ENCODE results near the gene TSSK2.

Gene TSSK2

DNA sequence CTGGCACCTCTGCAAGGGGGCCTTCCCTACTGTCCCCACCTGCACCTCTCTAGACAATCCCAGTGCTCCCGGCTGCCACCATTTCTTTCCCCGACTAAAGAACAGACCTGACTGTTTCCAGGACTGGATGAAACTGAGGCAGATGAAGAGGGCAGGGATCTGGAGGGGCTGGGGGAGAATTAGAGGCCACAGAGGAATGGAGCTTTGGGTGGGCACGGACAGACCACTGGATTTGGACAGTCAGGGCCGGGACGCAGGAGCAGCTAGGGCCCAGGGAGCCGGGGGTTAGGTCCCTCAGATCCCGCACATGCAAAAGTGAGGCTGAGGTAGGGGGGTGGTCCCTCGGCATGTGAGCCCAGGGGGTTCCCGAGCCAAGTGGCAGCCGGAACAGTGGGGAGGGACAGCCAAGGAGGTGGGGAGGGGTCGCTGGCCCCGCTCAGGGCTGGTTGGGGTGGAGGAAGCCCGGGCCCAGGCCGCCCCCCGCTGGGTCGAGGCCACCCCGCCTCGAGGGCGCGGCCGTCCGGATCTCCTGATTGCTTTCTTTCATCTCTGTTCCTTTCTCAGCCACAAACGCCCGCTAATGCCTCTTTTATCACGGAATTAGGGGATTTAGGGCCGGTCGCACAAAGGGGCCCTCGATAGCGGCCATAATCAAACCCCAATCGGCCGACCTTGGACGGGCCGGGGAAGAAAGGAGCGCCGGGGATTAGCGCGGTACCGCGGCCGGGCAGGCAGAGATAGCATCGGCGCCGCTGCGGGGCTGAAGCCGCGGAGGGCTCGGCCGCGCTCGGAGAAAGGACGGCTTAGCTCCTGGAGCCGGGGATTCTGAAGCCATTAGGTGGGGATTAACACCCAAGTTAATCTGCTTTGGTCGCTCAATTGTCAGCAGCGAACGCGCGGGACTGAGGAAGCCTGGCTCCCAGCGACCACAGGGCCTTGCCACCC, 38.2 kb downstream of the TSSK2 start:
- DNase-seq (ENCODE audit: low spot score), result no peak

DNA sequence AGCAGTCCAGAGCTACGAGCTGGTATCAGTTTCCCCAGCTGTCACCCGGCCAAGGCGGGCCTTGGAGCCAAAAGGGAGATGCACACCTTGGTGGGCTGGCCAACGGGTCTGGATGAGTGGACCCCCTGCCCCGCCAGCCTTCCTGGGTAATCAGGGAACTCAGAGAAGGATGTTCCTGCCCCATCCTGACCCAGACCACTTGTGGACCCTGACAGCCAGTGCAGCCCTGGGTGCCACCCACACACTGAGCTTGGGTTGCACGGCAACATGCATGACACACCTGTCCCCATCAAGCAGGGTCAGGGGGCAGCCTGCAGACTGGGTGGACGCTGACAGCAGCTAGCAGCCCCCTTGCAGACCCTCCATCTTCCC, 38.8 kb downstream of the TSSK2 start:
- DNase-seq (ENCODE audit: low spot score), result no peak

DNA sequence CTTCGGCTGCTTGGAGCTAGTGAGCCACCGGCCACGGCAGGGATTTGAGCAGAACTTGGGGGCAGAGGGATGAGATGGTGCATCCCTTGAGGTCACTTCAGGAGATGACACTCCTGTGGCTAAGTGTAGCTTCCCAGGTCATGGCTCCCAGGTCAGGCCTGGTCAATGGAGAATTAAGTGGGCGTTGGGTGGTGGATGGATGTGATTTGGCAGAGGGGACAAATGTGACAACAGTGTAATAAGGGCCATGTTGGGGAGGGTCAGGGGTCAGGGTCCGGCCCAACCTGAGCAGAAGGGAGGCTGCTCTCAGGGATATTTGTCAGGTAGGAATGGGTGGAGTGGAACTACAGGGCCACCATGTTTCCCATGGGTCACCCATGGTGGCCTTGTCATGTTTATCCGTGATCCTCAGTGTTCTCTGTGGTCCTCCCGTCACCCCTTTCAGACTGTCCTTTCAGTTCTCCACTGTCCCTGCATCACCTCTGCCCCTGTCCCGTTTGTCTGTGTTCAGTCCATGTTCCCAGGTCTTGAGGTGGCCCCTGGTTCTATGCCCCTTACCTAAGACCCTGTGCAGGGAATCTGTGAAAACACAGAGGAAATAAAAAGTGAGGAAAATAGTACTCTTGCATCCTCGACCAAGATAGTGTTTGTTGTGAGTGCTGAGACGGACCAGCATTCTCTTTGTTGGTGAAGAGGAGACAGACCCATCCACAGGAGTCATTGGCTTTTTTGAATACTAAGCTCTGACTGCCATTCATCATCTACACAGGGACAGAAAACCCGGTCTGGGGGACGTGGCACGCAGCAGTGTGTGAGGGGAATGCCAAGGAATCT, 41.3 kb downstream of the TSSK2 start:
- no peak for DNase-seq (ENCODE audit: low spot score)

- no peak for DNase-seq (ENCODE audit: low spot score)
Observed at GRCh38 chr22:19173047-19174035, 42.2 kb downstream of the TSSK2 start.

DNA sequence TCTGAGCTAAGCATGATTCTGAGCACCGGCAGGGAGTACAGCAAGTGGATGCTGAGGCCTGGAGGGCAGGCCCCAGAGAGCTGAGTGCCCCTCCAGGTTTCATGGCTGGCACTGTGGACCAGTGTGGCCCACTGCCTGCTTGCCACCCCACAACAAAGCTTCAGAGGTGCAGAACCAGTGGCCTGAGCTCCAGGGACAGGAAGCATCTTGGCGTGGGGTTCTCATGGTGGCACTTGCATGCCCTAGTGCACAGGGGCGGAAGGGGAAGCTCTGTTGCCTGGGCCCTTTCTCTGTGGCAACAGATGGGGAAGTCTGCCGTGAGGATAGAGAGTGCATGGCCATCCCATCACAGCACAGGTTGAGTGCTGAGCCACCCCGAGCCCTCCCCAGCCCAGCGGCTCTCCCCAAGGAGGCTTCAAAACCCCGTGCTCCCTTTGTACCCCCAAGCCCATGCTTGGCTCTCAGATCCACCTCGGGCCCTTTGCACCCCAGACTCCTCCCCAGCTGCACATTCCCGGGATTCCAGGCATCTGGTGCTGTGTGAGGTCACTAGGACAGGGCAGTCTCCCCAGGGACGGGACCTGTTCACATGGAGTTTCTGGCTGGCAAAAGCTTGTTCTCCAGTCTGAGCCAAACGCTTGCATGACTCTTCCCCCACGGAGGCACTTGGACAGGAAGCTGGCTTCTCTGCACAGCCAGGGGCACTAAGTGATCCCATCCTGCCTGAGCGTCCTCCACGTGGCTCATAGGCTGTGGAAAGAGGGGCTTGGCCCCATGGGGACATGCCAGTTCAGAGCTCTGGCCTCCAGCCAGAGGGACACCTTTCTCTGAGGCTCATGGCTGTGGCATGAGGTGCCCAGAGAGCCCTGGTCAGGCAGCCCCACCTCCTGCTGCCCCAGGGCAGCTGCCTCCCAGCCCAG, 43.3 kb downstream of the TSSK2 start:
- no peak for DNase-seq (ENCODE audit: low spot score)

DNA sequence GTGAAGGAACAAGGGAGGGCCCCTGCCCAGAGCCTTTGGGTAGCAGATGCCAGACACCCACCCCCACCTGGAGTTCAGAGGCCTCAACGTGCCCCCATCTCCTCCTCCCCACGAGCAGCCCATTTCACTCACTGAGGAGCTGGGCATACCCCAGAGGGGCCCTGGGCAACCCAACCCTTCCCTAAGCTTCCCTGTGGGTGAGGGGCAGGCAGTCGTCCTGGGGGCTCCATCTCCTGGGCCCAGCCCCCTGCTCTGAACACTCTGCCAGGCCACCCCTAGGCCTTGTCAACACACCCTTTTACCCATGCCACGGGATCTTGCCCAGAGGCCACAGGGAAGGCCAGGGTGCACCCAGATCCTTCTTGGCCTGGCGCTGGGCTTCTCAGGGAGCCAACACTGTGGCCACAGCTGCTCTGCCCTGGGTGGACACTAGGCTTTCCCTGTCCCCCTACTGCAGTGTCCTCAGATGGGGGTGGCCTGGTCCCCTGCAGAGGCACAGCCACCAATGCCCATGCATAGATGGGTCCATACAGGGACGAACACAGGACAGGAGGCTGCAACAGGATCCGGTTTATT, 44.0 kb downstream of the TSSK2 start:
- DNase-seq (ENCODE audit: low spot score), result no peak

DNA sequence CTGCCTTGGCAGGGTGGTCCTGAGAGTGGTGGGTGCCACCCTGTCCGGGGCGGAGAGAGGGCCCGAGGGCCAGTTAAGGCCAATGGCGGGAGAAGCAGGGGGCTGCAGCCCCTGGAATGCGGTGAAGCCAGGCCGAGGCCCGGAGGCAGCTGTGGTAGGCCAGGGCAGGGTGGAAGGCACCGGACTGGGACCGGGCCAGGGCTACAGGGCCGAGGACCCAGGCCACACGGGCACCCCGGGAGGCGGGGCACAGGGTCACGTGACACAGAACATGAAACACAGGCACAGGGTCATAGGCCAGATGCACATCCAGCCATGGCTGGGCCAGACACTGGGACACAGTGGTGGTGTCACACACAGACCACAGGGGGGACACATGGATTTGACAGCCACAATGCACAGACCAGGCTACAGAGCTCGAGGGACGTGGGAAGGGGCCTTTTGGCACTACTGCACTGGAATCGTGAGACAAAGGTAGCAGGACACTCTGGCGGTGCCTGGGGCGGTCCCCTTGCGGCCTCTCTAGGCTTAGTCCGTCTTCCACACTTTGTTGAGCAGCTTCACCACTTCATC, 44.6 kb downstream of the TSSK2 start:
- no peak for DNase-seq (ENCODE audit: low spot score)

DNA sequence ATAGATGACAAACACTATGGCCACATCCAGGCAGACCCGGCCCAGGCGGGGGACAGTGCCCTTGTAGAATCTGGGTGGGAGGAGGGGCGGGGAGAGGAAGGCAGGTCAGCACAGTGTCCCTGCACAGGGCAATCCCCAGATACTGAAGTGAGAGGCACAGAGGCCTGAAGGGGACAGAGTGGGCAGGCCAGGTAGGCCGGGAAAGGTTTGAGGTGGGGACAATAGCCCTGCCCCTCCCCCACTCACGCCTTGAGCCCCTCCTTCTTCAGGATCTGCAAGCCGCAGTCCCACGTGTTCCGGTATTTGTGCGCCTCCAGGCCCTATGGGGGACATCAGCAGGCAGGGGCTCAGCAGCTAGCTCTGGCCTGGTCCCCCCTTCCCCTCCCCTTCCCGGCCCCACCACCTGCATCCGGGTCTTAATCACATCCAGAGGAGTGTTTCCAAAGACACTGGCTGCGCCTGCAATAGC, 45.1 kb downstream of the TSSK2 start:
- no peak for DNase-seq (ENCODE audit: low spot score)

DNA sequence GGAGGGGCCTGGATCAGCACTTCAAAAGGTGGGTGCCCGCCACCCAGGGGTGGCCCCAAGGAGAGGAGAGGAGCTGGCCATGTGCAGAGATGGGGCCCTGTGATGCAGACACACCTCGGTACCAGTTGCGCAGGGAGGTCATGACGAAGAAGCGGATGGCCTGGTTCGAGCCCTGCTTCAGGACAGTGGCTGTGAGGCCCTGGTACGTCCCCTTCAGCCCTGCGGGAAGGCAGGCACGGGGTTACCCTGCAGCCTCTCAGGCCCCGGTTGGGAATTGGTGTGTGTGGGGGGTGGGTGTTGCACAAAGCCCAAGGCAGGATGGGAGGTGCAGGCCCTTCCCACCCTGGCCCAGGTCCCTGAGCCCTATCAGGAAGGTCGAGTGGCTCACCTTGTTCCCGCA, 45.6 kb downstream of the TSSK2 start:
- DNase-seq (ENCODE audit: low spot score), result no peak

DNA sequence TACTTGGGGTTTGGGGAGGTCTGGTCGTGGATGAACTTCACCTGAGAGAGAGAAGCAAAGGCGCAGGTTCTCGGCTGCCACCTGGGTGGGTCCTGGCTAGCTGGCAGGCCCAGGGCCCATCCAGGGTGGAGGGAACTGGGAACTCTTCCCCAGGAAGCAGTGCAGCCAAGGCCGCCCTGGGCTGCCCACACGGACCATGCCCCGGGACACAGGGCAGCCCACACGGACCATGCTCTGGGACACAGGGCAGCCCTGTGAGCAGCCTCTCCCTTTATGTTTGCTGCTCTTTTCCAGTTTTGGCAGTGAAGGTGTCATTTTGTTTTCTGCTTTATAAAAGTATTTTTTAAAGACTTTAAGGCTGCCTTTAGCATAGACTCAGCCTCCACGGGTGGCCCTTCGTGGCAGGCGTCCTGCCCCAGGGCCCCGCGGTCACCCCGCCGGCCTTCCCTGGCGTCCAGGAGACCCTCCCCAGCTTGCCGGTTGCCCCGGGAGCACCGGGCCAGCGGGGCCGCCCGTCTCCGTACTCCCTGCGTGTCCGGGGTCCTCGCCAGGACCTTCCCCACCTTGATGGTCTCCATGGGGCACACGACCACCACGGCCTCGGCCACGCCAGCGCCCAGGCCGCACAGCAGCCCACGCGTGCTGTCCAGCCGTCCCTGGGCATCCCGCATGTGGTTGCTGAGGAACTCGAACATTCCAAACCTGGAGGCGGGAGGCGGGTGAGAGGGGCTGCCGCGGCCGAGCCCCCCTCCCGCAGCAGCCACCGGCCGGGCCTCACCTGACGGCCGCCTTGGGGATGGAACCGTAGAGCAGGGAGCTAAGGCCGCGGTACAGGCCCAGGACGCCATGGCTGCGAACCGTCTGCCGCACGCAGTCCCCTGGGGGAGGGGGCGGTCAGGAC, 46.3 kb downstream of the TSSK2 start:
- no peak for DNase-seq (ENCODE audit: low spot score)

DNA sequence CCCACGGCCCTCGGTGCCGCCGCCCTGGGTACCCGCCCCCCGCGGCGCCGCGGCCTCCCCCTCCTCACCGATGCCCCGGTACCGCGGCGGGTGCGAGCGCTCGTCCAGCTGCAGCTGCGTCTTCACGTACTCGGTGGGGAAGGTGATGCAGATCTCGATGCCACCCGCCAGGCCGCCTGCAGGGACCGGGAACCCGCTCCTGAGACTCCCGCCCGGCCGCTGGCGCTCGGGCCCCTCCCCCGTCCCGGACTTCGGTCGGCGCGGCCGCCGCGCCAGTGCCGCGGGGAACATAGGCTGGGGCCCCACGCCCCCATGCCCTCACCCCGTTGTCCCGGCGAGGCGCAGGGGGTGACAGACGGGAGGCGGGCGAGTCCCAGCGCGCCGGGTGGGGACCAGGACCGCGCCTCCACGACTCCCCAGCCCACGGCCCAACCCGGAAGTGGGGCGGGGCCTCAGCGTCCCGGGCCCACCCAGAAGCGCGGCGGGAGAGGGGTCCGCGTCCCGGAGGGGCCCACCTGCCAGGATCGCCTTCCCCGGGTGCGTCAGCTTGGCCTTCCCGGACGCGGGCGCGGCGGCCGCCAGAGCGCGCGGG, 47.1 kb downstream of the TSSK2 start:
- DNase-seq (ENCODE audit: low spot score), result peak; percentile 39

GRCh38 chr22:19178657-19179496, 47.8 kb downstream of the TSSK2 start, which contains the start of gene SLC25A1:
SLC25A1 (minus strand) TSS chr22:19178736; CDS start chr22:19178673, 63 bp downstream.
- peak; percentile 83 for DNase-seq (ENCODE audit: low spot score)

DNA sequence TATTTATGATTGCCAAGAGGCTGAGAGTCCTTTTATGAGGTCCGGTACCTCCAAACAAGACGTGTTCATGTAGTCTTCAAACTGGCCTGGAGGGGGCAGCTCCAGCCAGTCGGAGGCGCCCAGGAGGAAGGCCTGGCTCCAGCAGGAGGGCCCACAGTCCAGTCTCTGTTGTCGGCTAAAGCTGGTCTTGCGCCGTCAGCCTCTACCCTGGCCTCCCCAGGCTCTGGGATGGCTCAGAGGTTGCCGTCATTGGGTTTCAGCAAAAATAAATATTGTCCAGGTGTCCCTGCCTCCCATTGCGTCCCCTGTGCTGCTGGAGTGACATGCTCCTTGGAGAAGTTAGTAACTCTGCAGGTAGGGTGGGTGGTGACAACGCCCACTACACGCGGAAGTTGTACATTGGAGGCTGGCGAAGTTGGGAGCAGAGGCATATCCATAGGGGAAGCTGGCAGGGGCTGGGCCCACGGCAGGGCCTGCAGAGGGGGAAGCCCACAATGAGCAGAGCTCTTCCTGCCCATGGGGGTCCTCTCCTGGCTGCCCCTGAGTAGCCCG, 48.5 kb downstream of the TSSK2 start:
- peak; percentile 50 for DNase-seq (ENCODE audit: low spot score)

DNA sequence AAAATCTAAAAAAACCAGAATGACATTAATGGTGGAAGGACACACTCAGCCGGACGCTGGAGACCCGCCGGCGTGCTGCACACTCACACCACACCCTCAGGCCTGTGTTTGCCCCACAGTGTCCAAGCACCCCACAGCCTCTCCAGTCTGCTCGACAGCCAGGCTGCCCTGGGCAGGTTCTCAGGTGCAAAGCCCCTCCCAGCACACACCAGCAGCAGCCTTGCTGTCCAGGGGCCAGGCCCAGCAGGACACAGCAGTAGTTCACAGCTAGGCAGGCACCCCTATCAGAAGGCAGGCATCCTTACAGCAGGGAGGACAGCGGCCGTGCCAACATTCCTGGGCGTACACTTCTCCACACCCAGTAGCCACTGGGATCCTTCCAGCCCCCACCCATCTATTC, 49.1 kb downstream of the TSSK2 start:
- DNase-seq (ENCODE audit: low spot score), result no peak

GRCh38 chr22:19180740-19181410, 49.8 kb downstream of the TSSK2 start:
- DNase-seq (ENCODE audit: low spot score), result no peak

- DNase-seq (ENCODE audit: low spot score), result no peak
Observed at GRCh38 chr22:19181786-19182471, 50.8 kb downstream of the TSSK2 start.

Measured in CD4-positive, alpha-beta T cell treated with Interleukin-6 at 100 ng/mL for 8 hours (primary cell).